ENCODE data around the gene OTX1. TPM values are rescaled to one million over a fixed set of nuclear protein-coding genes. Genes with fewer than 3 reads are reported as not detected.

OTX1 gene
- total and polyA plus RNA-seq, 2 of the 8 experiments (the other 6 are each of a cell fraction or from before 2014, with no cell fraction given), result 0.24 to 3.3 TPM

DNA sequence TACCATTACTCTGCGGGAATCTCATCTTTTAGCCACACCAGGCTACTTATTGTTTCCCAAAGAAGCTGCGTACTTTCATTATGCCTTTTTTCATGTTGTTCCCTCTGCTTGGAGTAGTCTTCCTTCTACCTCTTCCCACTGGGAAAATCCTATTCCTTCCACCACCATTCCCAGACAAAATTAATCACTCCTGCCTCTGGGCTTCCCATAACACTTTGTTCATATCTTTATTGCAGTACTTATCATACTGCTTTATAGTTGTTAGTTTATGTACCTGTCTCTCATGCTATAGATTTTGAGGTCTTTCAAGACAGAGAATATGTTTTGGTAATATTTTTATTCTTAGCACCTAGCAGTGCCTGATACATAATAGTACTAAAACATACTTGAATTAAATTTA, 16.2 kb downstream of the OTX1 start:
- H3K9me3 ChIP-seq (ENCODE audit: insufficient read depth in 2 of 2, low read depth in 1 of 2, low read length in 1 of 2), result no peaks in the 10 kb centered on the region
- no peak overlapping the region for H3K27ac ChIP-seq (ENCODE audit: low read depth, low read length)
- no peak overlapping the region for H3K4me3 ChIP-seq (ENCODE audit: extremely low read depth in 1 of 4, insufficient read depth in 2 of 4, low read depth in 3 of 4, low read length in 4 of 4)
- no peaks in the 10 kb centered on the region for H3K4me1 ChIP-seq (replicated peaks in 1 of 4; ENCODE audit: control insufficient read depth in 3 of 4, insufficient read depth in 4 of 4, low read length in 3 of 4)
- H3K9ac ChIP-seq (replicated peaks in 1 of 4; ENCODE audit: extremely low read depth in 1 of 4, low read depth in 3 of 4, low read length in 3 of 4), result no peak overlapping the region
- H2BK5ac ChIP-seq (ENCODE audit: low read depth, low read length), result no peak overlapping the region
- H3K14ac ChIP-seq (ENCODE audit: insufficient read length), result no peak overlapping the region
- no peak overlapping the region for H3K18ac ChIP-seq (ENCODE audit: extremely low read depth, low read length)
- no peak overlapping the region for H2BK12ac ChIP-seq (ENCODE audit: low read depth, low read length)
- ChIA-PET POLR2A (ENCODE audit: partially characterized antibody) (no interaction called here), CTCF (ENCODE audit: partially characterized antibody) (interaction anchor here (0.6 to 1.6 kb wide), 3 partner anchors 12 to 1238 kb away, joined by 3 to 7 read pairs (median 4); no protein-coding TSS in a partner anchor)
- H3K36me3 ChIP-seq (ENCODE audit: control insufficient read depth in 2 of 4, insufficient read depth in 4 of 4, low read length in 3 of 4), result no peaks in the 10 kb centered on the region
- no peaks in the 10 kb centered on the region for H3K23me2 ChIP-seq (ENCODE audit: low read depth, low read length)
- no peak overlapping the region for H4K91ac ChIP-seq (replicated peaks; ENCODE audit: insufficient read length, low read length)
- no peak overlapping the region for H2AFZ ChIP-seq (ENCODE audit: low read length)
- FAIRE-seq, result no peak
- H2BK20ac ChIP-seq (ENCODE audit: low read length), result no peak overlapping the region
- H4K8ac ChIP-seq (ENCODE audit: extremely low read depth, insufficient read depth, low read length), result no peak overlapping the region
- no peak overlapping the region for H2BK120ac ChIP-seq (replicated peaks; ENCODE audit: low read depth, low read length)
- no peak overlapping the region for H3K56ac ChIP-seq (replicated peaks; ENCODE audit: insufficient read length, low read depth, low read length)
- H3K27me3 ChIP-seq (replicated peaks in 1 of 4; ENCODE audit: control insufficient read depth in 3 of 4, extremely low read depth in 1 of 4, insufficient read depth in 3 of 4, low read length in 3 of 4), result peaks cover 0 to 8% (median 2%) of the 10 kb centered on the region in 4 experiments; a peak in 2 of 7 replicates
- H3K79me2 ChIP-seq (ENCODE audit: control insufficient read depth in 1 of 2, insufficient read depth in 2 of 2, low read length in 2 of 2), result no peaks in the 10 kb centered on the region
- DNase-seq (ENCODE audit: low read depth in 1 of 2, low spot score in 2 of 2), result no peak
- no peaks in the 10 kb centered on the region for H3K79me1 ChIP-seq (ENCODE audit: low read depth, low read length)
- no peaks in the 10 kb centered on the region for H4K20me1 ChIP-seq (replicated peaks in 1 of 2; ENCODE audit: control insufficient read depth in 1 of 2, insufficient read depth in 2 of 2, low read length in 2 of 2)
- H2BK15ac ChIP-seq (ENCODE audit: low read length), result no peak overlapping the region
- no peak overlapping the region for H3K23ac ChIP-seq (ENCODE audit: insufficient read length)
- H4K5ac ChIP-seq (ENCODE audit: insufficient read length, low read depth, low read length), result no peak overlapping the region
- H3K4me2 ChIP-seq (ENCODE audit: insufficient read depth in 1 of 2, low read depth in 2 of 2, low read length in 2 of 2), result no peak overlapping the region
- WGBS, 2 experiments (ENCODE audit: extremely low coverage in 1 of 2, insufficient coverage in 1 of 2, insufficient read length in 1 of 2, insufficient replicate concordance in 2 of 2, low coverage in 1 of 2, low lambda C conversion rate in 2 of 2, missing lambda C conversion rate in 1 of 2), result 81% methylated on average over 2 of the region's 2 CpGs; no CpG with 5 or more reads in 1 of the 2 experiments
- no peak overlapping the region for H2AK5ac ChIP-seq (ENCODE audit: low read depth, low read length)
- no peak overlapping the region for H3K4ac ChIP-seq (replicated peaks; ENCODE audit: insufficient read length, low read depth, low read length)
- no peak for TF ChIP-seq CREB1 (IDR thresholded peaks at IDR 0.05)
- no peak for TF ChIP-seq RAD21 (IDR thresholded peaks at IDR 0.05 in 1 of 2, conservative IDR thresholded peaks at IDR 0.05 in 1 of 2; ENCODE audit: low read depth in 2 of 2, low read length in 2 of 2)
- TF ChIP-seq, protein P1, sequence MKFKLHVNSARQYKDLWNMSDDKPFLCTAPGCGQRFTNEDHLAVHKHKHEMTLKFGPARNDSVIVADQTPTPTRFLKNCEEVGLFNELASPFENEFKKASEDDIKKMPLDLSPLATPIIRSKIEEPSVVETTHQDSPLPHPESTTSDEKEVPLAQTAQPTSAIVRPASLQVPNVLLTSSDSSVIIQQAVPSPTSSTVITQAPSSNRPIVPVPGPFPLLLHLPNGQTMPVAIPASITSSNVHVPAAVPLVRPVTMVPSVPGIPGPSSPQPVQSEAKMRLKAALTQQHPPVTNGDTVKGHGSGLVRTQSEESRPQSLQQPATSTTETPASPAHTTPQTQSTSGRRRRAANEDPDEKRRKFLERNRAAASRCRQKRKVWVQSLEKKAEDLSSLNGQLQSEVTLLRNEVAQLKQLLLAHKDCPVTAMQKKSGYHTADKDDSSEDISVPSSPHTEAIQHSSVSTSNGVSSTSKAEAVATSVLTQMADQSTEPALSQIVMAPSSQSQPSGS (IDR thresholded peaks at IDR 0.05; ENCODE audit: low read length), result no peak
- TF ChIP-seq JUND (IDR thresholded peaks at IDR 0.05; ENCODE audit: low read length), result no peak
- no peak for TF ChIP-seq CBX5 (IDR thresholded peaks at IDR 0.05; ENCODE audit: low read depth, low read length)
- TF ChIP-seq NRF1 (IDR thresholded peaks at IDR 0.05; ENCODE audit: low read depth, low read length), result no peak
- TF ChIP-seq MAFK (IDR thresholded peaks at IDR 0.05; ENCODE audit: low read depth, low read length), result no peak
- TF ChIP-seq PHF8 (conservative IDR thresholded peaks at IDR 0.05; ENCODE audit: low read depth, low read length), result no peak
- no peak for TF ChIP-seq YY1 (IDR thresholded peaks at IDR 0.05; ENCODE audit: low read depth, low read length)
- no peak for TF ChIP-seq SUZ12 (IDR thresholded peaks at IDR 0.05; ENCODE audit: low read length)
- no peak for TF ChIP-seq TAF7 (optimal IDR thresholded peaks at IDR 0.05; ENCODE audit: borderline replicate concordance, low read depth, low read length)

Measured in H1 (cell line).